Osteocyte (in vitro differentiated cells): Measurements from ENCODE around the gene APOOL. TPM values are rescaled to one million over a fixed set of nuclear protein-coding genes. Genes with fewer than 3 reads are reported as not detected.
A peak's percentile ranks its signal among the peaks of the same experiment; 100 is the strongest.
"Not testable (repeated sequence)": the region's sequence is repeated elsewhere in the genome, so short reads cannot be mapped to it uniquely, and the experiment has no call there.

Experiments
- DNase-seq: peaks from one replicate; pipeline ENCODE4 v3.0.0; 2021; ENCODE audit warnings: mixed read lengths; ENCODE audit not compliant: unreplicated experiment; ENCODE audit errors: extremely low spot score
- H3K27ac Mint-ChIP-seq: one replicate; pipeline ENCODE4 v1.8.0; 2021; ENCODE audit warnings: mild to moderate bottlenecking, mixed read lengths; ENCODE audit not compliant: unreplicated experiment
- H3K27me3 Mint-ChIP-seq: one replicate; pipeline ENCODE4 v1.8.0; 2021; ENCODE audit warnings: mixed read lengths; ENCODE audit not compliant: unreplicated experiment
- H3K36me3 Mint-ChIP-seq: one replicate; pipeline ENCODE4 v1.8.0; 2021; ENCODE audit warnings: mixed read lengths; ENCODE audit not compliant: unreplicated experiment
- H3K4me1 Mint-ChIP-seq: one replicate; pipeline ENCODE4 v1.8.0; 2021; ENCODE audit warnings: mixed read lengths; ENCODE audit not compliant: unreplicated experiment
- H3K4me3 Mint-ChIP-seq: one replicate; pipeline ENCODE4 v1.8.0; 2021; ENCODE audit warnings: mild to moderate bottlenecking, moderate library complexity, mixed read lengths; ENCODE audit not compliant: unreplicated experiment
- H3K9me3 Mint-ChIP-seq: one replicate; pipeline ENCODE4 v1.8.0; 2021; ENCODE audit warnings: mixed read lengths; ENCODE audit not compliant: unreplicated experiment
- CTCF ChIP-seq: fragments of 200-600 bp; sonication (generic); IDR thresholded peaks from 2 replicates; pipeline ENCODE4 v1.5.0; 2021; ENCODE audit warnings: antibody characterized with exemption, mild to moderate bottlenecking, moderate library complexity
- long read RNA-seq: library from polyadenylated mRNA; unstranded; transcript quantifications from one replicate; pipeline ENCODE4 v2.0.0, GENCODE V29; 2021
- total RNA-seq: library from RNA; stranded (reverse); gene quantifications from 2 replicates; pipeline ENCODE4 v1.2.1, GENCODE V29; 2021

APOOL gene, protein sequence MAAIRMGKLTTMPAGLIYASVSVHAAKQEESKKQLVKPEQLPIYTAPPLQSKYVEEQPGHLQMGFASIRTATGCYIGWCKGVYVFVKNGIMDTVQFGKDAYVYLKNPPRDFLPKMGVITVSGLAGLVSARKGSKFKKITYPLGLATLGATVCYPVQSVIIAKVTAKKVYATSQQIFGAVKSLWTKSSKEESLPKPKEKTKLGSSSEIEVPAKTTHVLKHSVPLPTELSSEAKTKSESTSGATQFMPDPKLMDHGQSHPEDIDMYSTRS
- total RNA-seq: 19.5 and 19.7 TPM in 2 replicates
- long read RNA-seq, partial matches to known transcripts: 2 of 11 reads
- long read RNA-seq, other reads (novel, unspliced or antisense): 9 of 11 reads

- TF ChIP-seq CTCF: no peak
- Mint-ChIP-seq H3K4me3 (peak within 1 kb of the TSS; percentile 82), H3K9me3 (peaks cover 4% of the 10 kb centered on the region), H3K27ac (peak within 1 kb of the TSS; percentile 79), H3K4me1 (peaks cover 9% of the 10 kb centered on the region), H3K27me3 (no peaks in the 10 kb centered on the region), H3K36me3 (no peaks in the 10 kb centered on the region)
- DNase-seq: peak; percentile 92
These were observed at the start of gene APOOL for GRCh38 chrX:85003655-85004244. Gene APOOL, plus strand, starts transcription at chrX:85003877. Its CDS starts 36 bp downstream, at chrX:85003913.

- peaks cover 6% of the 10 kb centered on the region for H3K9me3 Mint-ChIP-seq
- no peaks in the 10 kb centered on the region for H3K4me1 Mint-ChIP-seq
- no peak overlapping the region for H3K27ac Mint-ChIP-seq
- DNase-seq: no peak
- no peaks in the 10 kb centered on the region for H3K36me3 Mint-ChIP-seq
- TF ChIP-seq CTCF: no peak
- H3K4me3 Mint-ChIP-seq: no peak overlapping the region
- H3K27me3 Mint-ChIP-seq: no peaks in the 10 kb centered on the region
These were observed 47.4 kb upstream of the APOOL start for GRCh38 chrX:84956304-84956703.

DNA sequence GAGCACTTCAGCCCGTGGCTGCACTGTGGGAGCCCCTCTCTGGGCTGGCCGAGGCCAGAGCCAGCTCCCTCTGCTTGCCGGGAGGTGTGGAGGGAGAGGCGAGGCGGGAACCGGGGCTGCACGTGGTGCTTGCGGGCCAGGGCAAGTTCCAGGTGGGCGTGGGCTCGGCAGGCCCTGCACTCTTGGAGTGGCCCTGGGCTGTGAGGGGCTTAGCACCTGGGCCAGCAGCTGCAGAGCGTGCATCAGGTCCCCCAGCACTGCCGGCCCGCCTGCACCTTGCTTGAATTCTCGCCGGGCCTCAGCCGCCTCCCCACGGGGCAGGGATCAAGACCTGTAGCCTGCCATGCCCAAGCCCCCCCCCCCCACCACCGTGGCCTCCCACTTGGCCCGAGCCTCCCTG, 28.9 kb upstream of the APOOL start:
- Mint-ChIP-seq H3K4me1 (no peaks in the 10 kb centered on the region), H3K4me3 (no peak overlapping the region), H3K27me3 (no peaks in the 10 kb centered on the region), H3K36me3 (no peaks in the 10 kb centered on the region), H3K27ac (no peak overlapping the region), H3K9me3 (peaks cover 14% of the 10 kb centered on the region)
- TF ChIP-seq CTCF: no peak
- DNase-seq: no peak

- not testable (repeated sequence) for DNase-seq
These were observed 11.9 kb upstream of the APOOL start for GRCh38 chrX:84991739-84992138.

GRCh38 chrX:84993150-84993549, 10.5 kb upstream of the APOOL start:
- peaks cover 27% of the 10 kb centered on the region for H3K9me3 Mint-ChIP-seq
- H3K27me3 Mint-ChIP-seq: no peaks in the 10 kb centered on the region
- no peak for DNase-seq
- no peak overlapping the region for H3K27ac Mint-ChIP-seq
- no peak overlapping the region for H3K4me3 Mint-ChIP-seq
- TF ChIP-seq CTCF: no peak
- no peaks in the 10 kb centered on the region for H3K4me1 Mint-ChIP-seq
- H3K36me3 Mint-ChIP-seq: peaks cover 2% of the 10 kb centered on the region

More at GRCh38 chrX:84991739-84992138, 11.9 kb upstream of the APOOL start:
- not testable (repeated sequence) for H3K36me3 Mint-ChIP-seq, H3K27ac Mint-ChIP-seq, H3K27me3 Mint-ChIP-seq, H3K4me3 Mint-ChIP-seq, H3K4me1 Mint-ChIP-seq
- H3K9me3 Mint-ChIP-seq: peaks cover 27% of the 10 kb centered on the region
